ENCODE data around the gene ZNF234.

DNA sequence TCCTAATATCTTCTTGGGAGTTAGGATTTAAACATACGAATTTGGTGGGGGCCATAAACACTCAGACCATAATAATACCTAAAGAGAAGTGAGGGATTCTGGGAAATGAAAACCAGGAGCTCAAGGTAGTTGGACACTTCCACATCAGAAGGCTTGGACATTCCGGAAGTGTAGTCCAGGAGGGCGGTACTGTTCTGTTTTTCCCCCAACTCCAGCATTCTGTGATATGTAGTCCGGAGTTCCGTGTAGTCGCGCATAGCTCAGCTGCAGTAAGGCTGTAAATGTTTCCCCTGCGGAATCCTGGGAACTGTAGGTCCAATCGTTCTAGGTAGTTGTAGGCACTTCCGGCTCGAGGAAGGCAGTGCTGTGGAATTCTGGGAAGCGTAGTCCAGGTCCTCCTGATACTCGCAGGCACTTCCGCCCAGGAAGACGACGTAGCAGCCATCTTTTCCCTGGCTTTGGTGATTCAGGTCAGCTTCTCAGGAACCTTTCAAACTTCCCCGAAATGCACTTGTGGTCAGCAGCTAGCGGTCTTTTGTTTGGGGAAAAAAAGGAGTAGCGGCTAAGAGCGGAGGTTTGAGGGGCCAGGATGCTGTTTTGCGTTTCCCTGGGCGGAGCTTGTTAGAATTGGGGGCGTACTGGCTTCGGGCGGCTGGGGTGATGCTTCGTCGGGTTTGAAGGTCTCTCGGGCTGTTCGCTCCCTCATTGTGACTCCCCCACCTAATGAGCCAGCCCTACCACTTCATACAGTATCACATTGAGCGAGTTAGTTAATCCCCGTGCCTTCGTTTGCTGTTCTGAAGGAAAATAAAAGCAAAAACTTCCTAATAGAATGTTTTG, 23.5 kb downstream of the ZNF234 start, which contains the start of gene ZNF226:
- TF ChIP-seq ZNF565 (CRISPR knock-in tag; conservative IDR thresholded peaks at IDR 0.05; ENCODE audit: low read depth) (no peak), PPARA (CRISPR knock-in tag; IDR thresholded peaks at IDR 0.05; ENCODE audit: borderline replicate concordance) (no peak), PATZ1 (CRISPR knock-in tag; IDR thresholded peaks at IDR 0.05; ENCODE audit: borderline replicate concordance) (no peak), ZNF70 (CRISPR knock-in tag; IDR thresholded peaks at IDR 0.05) (no peak), ARNTL (CRISPR knock-in tag; IDR thresholded peaks at IDR 0.05; ENCODE audit: borderline replicate concordance, low read depth) (no peak)
- TF ChIP-seq, protein P1, sequence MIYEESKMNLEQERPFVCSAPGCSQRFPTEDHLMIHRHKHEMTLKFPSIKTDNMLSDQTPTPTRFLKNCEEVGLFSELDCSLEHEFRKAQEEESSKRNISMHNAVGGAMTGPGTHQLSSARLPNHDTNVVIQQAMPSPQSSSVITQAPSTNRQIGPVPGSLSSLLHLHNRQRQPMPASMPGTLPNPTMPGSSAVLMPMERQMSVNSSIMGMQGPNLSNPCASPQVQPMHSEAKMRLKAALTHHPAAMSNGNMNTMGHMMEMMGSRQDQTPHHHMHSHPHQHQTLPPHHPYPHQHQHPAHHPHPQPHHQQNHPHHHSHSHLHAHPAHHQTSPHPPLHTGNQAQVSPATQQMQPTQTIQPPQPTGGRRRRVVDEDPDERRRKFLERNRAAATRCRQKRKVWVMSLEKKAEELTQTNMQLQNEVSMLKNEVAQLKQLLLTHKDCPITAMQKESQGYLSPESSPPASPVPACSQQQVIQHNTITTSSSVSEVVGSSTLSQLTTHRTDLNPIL (CRISPR knock-in tag; IDR thresholded peaks at IDR 0.05; ENCODE audit: low read depth) = no peak

Measured in SK-N-SH treated with all-trans-retinoic acid at 6 μM for 48 hours (cell line).